Measurements from ENCODE around the gene RAP1A. TPM values are rescaled to one million over a fixed set of nuclear protein-coding genes. Genes with fewer than 3 reads are reported as not detected.
"Not testable (repeated sequence)": the region's sequence is repeated elsewhere in the genome, so short reads cannot be mapped to it uniquely, and the experiment has no call there.

Gene RAP1A
- polyA plus RNA-seq, 1 donor (not counting 4 experiments of a cell fraction or from before 2014, with no cell fraction given): 70.3 TPM

DNA sequence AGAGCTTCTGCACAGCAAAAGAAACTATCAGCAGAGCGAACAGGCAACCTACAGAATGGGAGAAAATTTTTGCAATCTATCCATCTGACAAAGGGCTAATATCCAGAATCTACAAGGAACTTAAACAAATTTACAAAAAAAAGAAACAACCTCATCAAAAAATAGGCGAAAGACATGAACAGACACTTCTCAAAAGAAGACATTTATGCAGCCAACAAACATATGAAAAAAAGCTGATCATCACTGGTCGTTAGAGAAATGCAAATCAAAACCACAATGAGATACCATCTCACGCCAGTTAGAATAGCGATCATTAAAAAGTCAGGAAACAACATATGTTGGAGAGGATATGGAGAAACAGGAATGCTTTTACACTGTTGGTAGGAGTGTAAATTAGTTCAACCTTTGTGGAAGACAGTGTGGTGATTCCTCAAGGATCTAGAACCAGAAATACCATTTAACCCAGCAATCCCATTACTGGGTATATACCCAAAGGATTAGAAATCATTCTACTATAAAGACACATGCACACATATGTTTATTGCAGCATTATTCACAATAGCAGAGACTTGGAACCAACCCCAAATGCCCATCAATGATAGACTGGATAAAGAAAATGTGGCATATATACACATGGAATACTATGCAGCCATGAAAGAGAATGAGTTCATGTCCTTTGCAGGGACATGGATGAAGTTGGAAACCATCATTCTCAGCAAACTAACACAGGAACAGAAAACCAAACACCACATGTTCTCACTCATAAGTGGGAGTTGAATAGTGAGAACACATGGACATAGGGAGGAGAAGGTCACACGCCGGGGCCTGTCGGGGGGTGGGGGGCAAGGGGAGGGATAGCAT, 65.9 kb downstream of the RAP1A start:
- H3K9me1 ChIP-seq (ENCODE audit: control insufficient read depth, extremely low read depth, insufficient read depth, low read length); FAIRE-seq; H2AFZ ChIP-seq (ENCODE audit: control insufficient read depth, low read length); H3K36me3 ChIP-seq (ENCODE audit: control insufficient read depth in 2 of 2, extremely low read depth in 1 of 2, insufficient read depth in 2 of 2, low read length in 2 of 2); H3K79me2 ChIP-seq (ENCODE audit: control insufficient read depth, insufficient read depth, low read length); H3K9me3 ChIP-seq (ENCODE audit: control insufficient read depth, low read depth, low read length); H4K20me1 ChIP-seq (ENCODE audit: control insufficient read depth, extremely low read depth, insufficient read depth, low read length); H3K9ac ChIP-seq (ENCODE audit: control insufficient read depth, extremely low read depth, insufficient read depth, low read length); H3K4me3 ChIP-seq (ENCODE audit: control insufficient read depth in 2 of 3, extremely low read depth in 1 of 3, insufficient read depth in 2 of 3, low read depth in 1 of 3, low read length in 3 of 3); H3K4me1 ChIP-seq (ENCODE audit: control insufficient read depth, extremely low read depth, insufficient read depth, low read length); H3K27ac ChIP-seq (ENCODE audit: control insufficient read depth, insufficient read depth, low read length); DNase-seq (ENCODE audit: low read depth, low spot score); dilution Hi-C loops (cut with MboI; ENCODE audit: extremely low pct_ligation_motif_present, low sequenced_read_pairs); H3K4me2 ChIP-seq (ENCODE audit: control insufficient read depth, extremely low read depth, insufficient read depth, low read depth, low read length); H3K27me3 ChIP-seq (ENCODE audit: control insufficient read depth, extremely low read depth, insufficient read depth, low read length): not testable (repeated sequence)

DNA sequence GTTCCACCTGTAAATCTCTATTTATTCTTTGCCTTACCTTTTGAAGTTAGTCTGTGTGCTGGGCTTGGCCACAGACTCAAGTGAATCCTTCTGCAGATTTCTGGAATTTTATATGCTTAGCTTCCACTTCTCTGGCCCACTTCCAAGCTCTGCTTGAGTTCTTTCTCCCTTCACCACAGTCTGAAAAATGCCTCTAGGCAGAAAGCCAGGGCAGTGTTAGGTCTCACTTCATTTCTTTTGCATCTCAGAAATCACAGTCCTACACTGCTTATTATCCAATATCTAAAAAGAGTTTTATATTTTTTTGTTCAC, 70.7 kb downstream of the RAP1A start:
- Histone ChIP-seq H3K9me1 (ENCODE audit: control insufficient read depth, extremely low read depth, insufficient read depth, low read length) (no peaks in the 10 kb centered on the region), H3K27ac (ENCODE audit: control insufficient read depth, insufficient read depth, low read length) (no peak overlapping the region), H3K9ac (ENCODE audit: control insufficient read depth, extremely low read depth, insufficient read depth, low read length) (no peak overlapping the region), H3K9me3 (ENCODE audit: control insufficient read depth, low read depth, low read length) (no peaks in the 10 kb centered on the region), H3K4me1 (ENCODE audit: control insufficient read depth, extremely low read depth, insufficient read depth, low read length) (no peaks in the 10 kb centered on the region), H4K20me1 (ENCODE audit: control insufficient read depth, extremely low read depth, insufficient read depth, low read length) (no peaks in the 10 kb centered on the region), H3K4me3 (ENCODE audit: control insufficient read depth in 2 of 3, extremely low read depth in 1 of 3, insufficient read depth in 2 of 3, low read depth in 1 of 3, low read length in 3 of 3) (no peak overlapping the region), H3K27me3 (ENCODE audit: control insufficient read depth, extremely low read depth, insufficient read depth, low read length) (no peaks in the 10 kb centered on the region), H3K4me2 (ENCODE audit: control insufficient read depth, extremely low read depth, insufficient read depth, low read depth, low read length) (no peak overlapping the region), H2AFZ (ENCODE audit: control insufficient read depth, low read length) (no peak overlapping the region), H3K36me3 (ENCODE audit: control insufficient read depth in 2 of 2, extremely low read depth in 1 of 2, insufficient read depth in 2 of 2, low read length in 2 of 2) (no peaks in the 10 kb centered on the region), H3K79me2 (ENCODE audit: control insufficient read depth, insufficient read depth, low read length) (peaks cover 4% of the 10 kb centered on the region)
- no peak for DNase-seq (ENCODE audit: low read depth, low spot score)
- dilution Hi-C loops (cut with MboI; ENCODE audit: extremely low pct_ligation_motif_present, low sequenced_read_pairs): no loop called here
- TF ChIP-seq, protein P1, sequence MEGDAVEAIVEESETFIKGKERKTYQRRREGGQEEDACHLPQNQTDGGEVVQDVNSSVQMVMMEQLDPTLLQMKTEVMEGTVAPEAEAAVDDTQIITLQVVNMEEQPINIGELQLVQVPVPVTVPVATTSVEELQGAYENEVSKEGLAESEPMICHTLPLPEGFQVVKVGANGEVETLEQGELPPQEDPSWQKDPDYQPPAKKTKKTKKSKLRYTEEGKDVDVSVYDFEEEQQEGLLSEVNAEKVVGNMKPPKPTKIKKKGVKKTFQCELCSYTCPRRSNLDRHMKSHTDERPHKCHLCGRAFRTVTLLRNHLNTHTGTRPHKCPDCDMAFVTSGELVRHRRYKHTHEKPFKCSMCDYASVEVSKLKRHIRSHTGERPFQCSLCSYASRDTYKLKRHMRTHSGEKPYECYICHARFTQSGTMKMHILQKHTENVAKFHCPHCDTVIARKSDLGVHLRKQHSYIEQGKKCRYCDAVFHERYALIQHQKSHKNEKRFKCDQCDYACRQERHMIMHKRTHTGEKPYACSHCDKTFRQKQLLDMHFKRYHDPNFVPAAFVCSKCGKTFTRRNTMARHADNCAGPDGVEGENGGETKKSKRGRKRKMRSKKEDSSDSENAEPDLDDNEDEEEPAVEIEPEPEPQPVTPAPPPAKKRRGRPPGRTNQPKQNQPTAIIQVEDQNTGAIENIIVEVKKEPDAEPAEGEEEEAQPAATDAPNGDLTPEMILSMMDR (optimal IDR thresholded peaks at IDR 0.05 in 1 of 3, IDR thresholded peaks at IDR 0.05 in 1 of 3, conservative IDR thresholded peaks at IDR 0.05 in 1 of 3; ENCODE audit: extremely low read depth in 1 of 3, insufficient read depth in 2 of 3, low read length in 3 of 3): no peak
- no peak for TF ChIP-seq EZH2 (IDR thresholded peaks at IDR 0.05; ENCODE audit: low read length)
- FAIRE-seq: no peak

DNA sequence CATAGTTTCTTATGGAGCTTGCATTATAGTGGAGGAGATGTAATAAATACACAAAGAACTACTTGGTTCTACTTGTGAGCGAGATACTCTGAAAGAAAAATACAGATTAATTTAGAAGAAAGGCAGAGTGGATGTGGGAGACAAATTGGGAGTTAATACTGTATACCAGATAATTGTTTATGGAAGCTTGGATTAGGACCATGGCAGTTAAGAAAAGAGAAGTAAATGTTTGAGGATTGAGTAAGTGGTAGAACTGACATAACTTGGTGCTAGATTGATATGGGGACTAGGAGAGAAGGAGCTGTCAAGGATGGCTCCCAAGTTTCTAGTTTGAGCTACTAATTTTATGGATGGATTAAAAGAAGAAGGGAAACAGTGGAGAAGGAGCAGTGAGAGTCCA, 72.3 kb downstream of the RAP1A start:
- Histone ChIP-seq H3K4me1 (ENCODE audit: control insufficient read depth, extremely low read depth, insufficient read depth, low read length) (no peaks in the 10 kb centered on the region), H3K9me3 (ENCODE audit: control insufficient read depth, low read depth, low read length) (no peaks in the 10 kb centered on the region), H4K20me1 (ENCODE audit: control insufficient read depth, extremely low read depth, insufficient read depth, low read length) (no peaks in the 10 kb centered on the region), H3K27ac (ENCODE audit: control insufficient read depth, insufficient read depth, low read length) (no peak overlapping the region), H3K36me3 (ENCODE audit: control insufficient read depth in 2 of 2, extremely low read depth in 1 of 2, insufficient read depth in 2 of 2, low read length in 2 of 2) (no peaks in the 10 kb centered on the region), H3K4me3 (ENCODE audit: control insufficient read depth in 2 of 3, extremely low read depth in 1 of 3, insufficient read depth in 2 of 3, low read depth in 1 of 3, low read length in 3 of 3) (no peak overlapping the region), H3K4me2 (ENCODE audit: control insufficient read depth, extremely low read depth, insufficient read depth, low read depth, low read length) (no peak overlapping the region), H3K79me2 (ENCODE audit: control insufficient read depth, insufficient read depth, low read length) (peaks cover 4% of the 10 kb centered on the region), H3K27me3 (ENCODE audit: control insufficient read depth, extremely low read depth, insufficient read depth, low read length) (no peaks in the 10 kb centered on the region), H3K9ac (ENCODE audit: control insufficient read depth, extremely low read depth, insufficient read depth, low read length) (no peak overlapping the region), H2AFZ (ENCODE audit: control insufficient read depth, low read length) (no peak overlapping the region), H3K9me1 (ENCODE audit: control insufficient read depth, extremely low read depth, insufficient read depth, low read length) (no peaks in the 10 kb centered on the region)
- dilution Hi-C loops (cut with MboI; ENCODE audit: extremely low pct_ligation_motif_present, low sequenced_read_pairs): no loop called here
- TF ChIP-seq, protein P1 (optimal IDR thresholded peaks at IDR 0.05 in 1 of 3, IDR thresholded peaks at IDR 0.05 in 1 of 3, conservative IDR thresholded peaks at IDR 0.05 in 1 of 3; ENCODE audit: extremely low read depth in 1 of 3, insufficient read depth in 2 of 3, low read length in 3 of 3): no peak
- FAIRE-seq: no peak
- DNase-seq (ENCODE audit: low read depth, low spot score): no peak
